ENCODE measurements around the gene CHST7.

CHST7 gene

GRCh38 chrX:46575991-46576392, 2.4 kb downstream of the CHST7 start:
- H3K9me3 Mint-ChIP-seq, result no peaks in the 10 kb centered on the region
- no peaks in the 10 kb centered on the region for H3K27me3 Mint-ChIP-seq
- peaks cover 38% of the 10 kb centered on the region for H3K4me1 Mint-ChIP-seq
- ATAC-seq (replicated peaks; ENCODE audit: extremely low read depth, poor library complexity, severe bottlenecking), result no peak
- DNase-seq (ENCODE audit: low spot score in 2 of 2), result no peak
- H3K4me3 Mint-ChIP-seq, result peak overlapping the region; percentile 83
- H3K36me3 Mint-ChIP-seq (ENCODE audit: insufficient read depth), result peaks cover 15% of the 10 kb centered on the region
- no peak overlapping the region for H3K27ac Mint-ChIP-seq (ENCODE audit: low read depth)

GRCh38 chrX:46576458-46576857, 2.9 kb downstream of the CHST7 start:
- H3K27me3 Mint-ChIP-seq, result no peaks in the 10 kb centered on the region
- H3K4me3 Mint-ChIP-seq, result peak overlapping the region; percentile 83
- DNase-seq (ENCODE audit: low spot score in 2 of 2), result no peak
- peaks cover 15% of the 10 kb centered on the region for H3K36me3 Mint-ChIP-seq (ENCODE audit: insufficient read depth)
- ATAC-seq (replicated peaks; ENCODE audit: extremely low read depth, poor library complexity, severe bottlenecking), result no peak
- peaks cover 38% of the 10 kb centered on the region for H3K4me1 Mint-ChIP-seq
- no peaks in the 10 kb centered on the region for H3K9me3 Mint-ChIP-seq
- H3K27ac Mint-ChIP-seq (ENCODE audit: low read depth), result no peak overlapping the region

- Mint-ChIP-seq H3K27me3 (no peaks in the 10 kb centered on the region), H3K4me1 (peaks cover 29% of the 10 kb centered on the region), H3K4me3 (peak overlapping the region; percentile 83), H3K9me3 (no peaks in the 10 kb centered on the region), H3K36me3 (ENCODE audit: insufficient read depth) (peaks cover 12% of the 10 kb centered on the region), H3K27ac (ENCODE audit: low read depth) (no peak overlapping the region)
- DNase-seq (ENCODE audit: low spot score in 2 of 2) (no peak), ATAC-seq (replicated peaks; ENCODE audit: extremely low read depth, poor library complexity, severe bottlenecking) (no peak)
Measured at GRCh38 chrX:46577221-46578005, 3.8 kb downstream of the CHST7 start.

GRCh38 chrX:46579250-46579649, 5.7 kb downstream of the CHST7 start:
- ATAC-seq (replicated peaks; ENCODE audit: extremely low read depth, poor library complexity, severe bottlenecking), result no peak
- H3K4me3 Mint-ChIP-seq, result no peak overlapping the region
- H3K36me3 Mint-ChIP-seq (ENCODE audit: insufficient read depth), result peaks cover 12% of the 10 kb centered on the region
- H3K9me3 Mint-ChIP-seq, result no peaks in the 10 kb centered on the region
- no peaks in the 10 kb centered on the region for H3K27me3 Mint-ChIP-seq
- DNase-seq (ENCODE audit: low spot score in 2 of 2), result no peak
- H3K4me1 Mint-ChIP-seq, result peaks cover 24% of the 10 kb centered on the region
- H3K27ac Mint-ChIP-seq (ENCODE audit: low read depth), result no peak overlapping the region

GRCh38 chrX:46580613-46581012, 7.0 kb downstream of the CHST7 start:
- no peak overlapping the region for H3K4me3 Mint-ChIP-seq
- no peaks in the 10 kb centered on the region for H3K9me3 Mint-ChIP-seq
- H3K27ac Mint-ChIP-seq (ENCODE audit: low read depth), result no peak overlapping the region
- H3K36me3 Mint-ChIP-seq (ENCODE audit: insufficient read depth), result peaks cover 12% of the 10 kb centered on the region
- H3K27me3 Mint-ChIP-seq, result no peaks in the 10 kb centered on the region
- ATAC-seq (replicated peaks; ENCODE audit: extremely low read depth, poor library complexity, severe bottlenecking) (no peak), DNase-seq (ENCODE audit: low spot score in 2 of 2) (no peak)
- H3K4me1 Mint-ChIP-seq, result peaks cover 20% of the 10 kb centered on the region

GRCh38 chrX:46582325-46582724, 8.8 kb downstream of the CHST7 start:
- H3K4me3 Mint-ChIP-seq, result no peak overlapping the region
- no peak overlapping the region for H3K27ac Mint-ChIP-seq (ENCODE audit: low read depth)
- H3K27me3 Mint-ChIP-seq, result no peaks in the 10 kb centered on the region
- H3K36me3 Mint-ChIP-seq (ENCODE audit: insufficient read depth), result peaks cover 16% of the 10 kb centered on the region
- no peak for DNase-seq (ENCODE audit: low spot score in 2 of 2)
- no peaks in the 10 kb centered on the region for H3K9me3 Mint-ChIP-seq
- peaks cover 11% of the 10 kb centered on the region for H3K4me1 Mint-ChIP-seq
- no peak for ATAC-seq (replicated peaks; ENCODE audit: extremely low read depth, poor library complexity, severe bottlenecking)

GRCh38 chrX:46582966-46583365, 9.4 kb downstream of the CHST7 start:
- ATAC-seq (replicated peaks; ENCODE audit: extremely low read depth, poor library complexity, severe bottlenecking) (no peak), DNase-seq (ENCODE audit: low spot score in 2 of 2) (no peak)
- no peak overlapping the region for H3K27ac Mint-ChIP-seq (ENCODE audit: low read depth)
- peaks cover 14% of the 10 kb centered on the region for H3K4me1 Mint-ChIP-seq
- peaks cover 19% of the 10 kb centered on the region for H3K36me3 Mint-ChIP-seq (ENCODE audit: insufficient read depth)
- H3K27me3 Mint-ChIP-seq, result no peaks in the 10 kb centered on the region
- no peaks in the 10 kb centered on the region for H3K9me3 Mint-ChIP-seq
- H3K4me3 Mint-ChIP-seq, result no peak overlapping the region

- DNase-seq (ENCODE audit: low spot score in 2 of 2) (no peak), ATAC-seq (replicated peaks; ENCODE audit: extremely low read depth, poor library complexity, severe bottlenecking) (no peak)
- Mint-ChIP-seq H3K27ac (ENCODE audit: low read depth) (no peak overlapping the region), H3K4me1 (peaks cover 20% of the 10 kb centered on the region), H3K4me3 (no peak overlapping the region), H3K9me3 (no peaks in the 10 kb centered on the region), H3K27me3 (no peaks in the 10 kb centered on the region), H3K36me3 (ENCODE audit: insufficient read depth) (peaks cover 15% of the 10 kb centered on the region)
Measured at GRCh38 chrX:46584736-46585135, 11.2 kb downstream of the CHST7 start.

GRCh38 chrX:46587158-46587557, 13.6 kb downstream of the CHST7 start:
- ATAC-seq (replicated peaks; ENCODE audit: extremely low read depth, poor library complexity, severe bottlenecking) (no peak), DNase-seq (ENCODE audit: low spot score in 2 of 2) (no peak)
- Mint-ChIP-seq H3K36me3 (ENCODE audit: insufficient read depth) (peaks cover 11% of the 10 kb centered on the region), H3K4me3 (peak overlapping the region; percentile 61), H3K9me3 (no peaks in the 10 kb centered on the region), H3K27ac (ENCODE audit: low read depth) (no peak overlapping the region), H3K27me3 (no peaks in the 10 kb centered on the region), H3K4me1 (peaks cover 14% of the 10 kb centered on the region)

GRCh38 chrX:46587753-46588171, 14.2 kb downstream of the CHST7 start:
- DNase-seq (ENCODE audit: low spot score in 2 of 2), result no peak
- Mint-ChIP-seq H3K36me3 (ENCODE audit: insufficient read depth) (peaks cover 12% of the 10 kb centered on the region), H3K27me3 (no peaks in the 10 kb centered on the region), H3K4me3 (peak overlapping the region; percentile 61), H3K9me3 (no peaks in the 10 kb centered on the region), H3K27ac (ENCODE audit: low read depth) (peak overlapping the region; percentile 51), H3K4me1 (peaks cover 14% of the 10 kb centered on the region)
- peak; percentile 32 for ATAC-seq (replicated peaks; ENCODE audit: extremely low read depth, poor library complexity, severe bottlenecking)

- Mint-ChIP-seq H3K4me3 (peak overlapping the region; percentile 61), H3K36me3 (ENCODE audit: insufficient read depth) (peaks cover 12% of the 10 kb centered on the region), H3K27ac (ENCODE audit: low read depth) (peak overlapping the region; percentile 51), H3K9me3 (no peaks in the 10 kb centered on the region), H3K4me1 (peaks cover 14% of the 10 kb centered on the region), H3K27me3 (no peaks in the 10 kb centered on the region)
- no peak for ATAC-seq (replicated peaks; ENCODE audit: extremely low read depth, poor library complexity, severe bottlenecking)
- no peak for DNase-seq (ENCODE audit: low spot score in 2 of 2)
Measured at GRCh38 chrX:46588263-46588662, 14.7 kb downstream of the CHST7 start.

GRCh38 chrX:46589977-46590723, 16.6 kb downstream of the CHST7 start:
- Mint-ChIP-seq H3K36me3 (ENCODE audit: insufficient read depth) (peaks cover 12% of the 10 kb centered on the region), H3K4me1 (peaks cover 15% of the 10 kb centered on the region), H3K9me3 (no peaks in the 10 kb centered on the region), H3K4me3 (no peak overlapping the region), H3K27ac (ENCODE audit: low read depth) (no peak overlapping the region), H3K27me3 (no peaks in the 10 kb centered on the region)
- DNase-seq (ENCODE audit: low spot score in 2 of 2) (no peak), ATAC-seq (replicated peaks; ENCODE audit: extremely low read depth, poor library complexity, severe bottlenecking) (peak; percentile 46)

GRCh38 chrX:46595084-46595483, 21.5 kb downstream of the CHST7 start:
- H3K4me3 Mint-ChIP-seq, result no peak overlapping the region
- H3K27me3 Mint-ChIP-seq, result no peaks in the 10 kb centered on the region
- H3K9me3 Mint-ChIP-seq, result no peaks in the 10 kb centered on the region
- H3K27ac Mint-ChIP-seq (ENCODE audit: low read depth), result no peak overlapping the region
- H3K36me3 Mint-ChIP-seq (ENCODE audit: insufficient read depth), result peaks cover 4% of the 10 kb centered on the region
- peaks cover 7% of the 10 kb centered on the region for H3K4me1 Mint-ChIP-seq
- DNase-seq (ENCODE audit: low spot score in 2 of 2) (no peak), ATAC-seq (replicated peaks; ENCODE audit: extremely low read depth, poor library complexity, severe bottlenecking) (no peak)
